ENCODE data around the gene PARP12. TPM values are rescaled to one million over a fixed set of nuclear protein-coding genes. Genes with fewer than 3 reads are reported as not detected.

PARP12 gene
- total and polyA plus RNA-seq, 2 of the 8 experiments (the other 6 are each of a cell fraction or from before 2014, with no cell fraction given) = 9.0 to 21.5 TPM

GRCh38 chr7:140068033-140068432 is 5.3 kb upstream of the PARP12 start (continued):
- TF ChIP-seq SIN3A (conservative IDR thresholded peaks at IDR 0.05 in 1 of 2, IDR thresholded peaks at IDR 0.05 in 1 of 2; ENCODE audit: low read depth in 1 of 2, low read length in 2 of 2) = no peak
- TF ChIP-seq TAF1 (IDR thresholded peaks at IDR 0.05; ENCODE audit: low read depth, low read length) = no peak
- TF ChIP-seq TBP (IDR thresholded peaks at IDR 0.05; ENCODE audit: low read depth, low read length) = no peak
- no peak for TF ChIP-seq BCL11A (IDR thresholded peaks at IDR 0.05; ENCODE audit: low read depth in 2 of 2, low read length in 2 of 2)
- no peak for TF ChIP-seq JUN (IDR thresholded peaks at IDR 0.05; ENCODE audit: low read depth, low read length)
- no peak for TF ChIP-seq CEBPB (IDR thresholded peaks at IDR 0.05; ENCODE audit: low read depth, low read length)
- TF ChIP-seq POLR2A (IDR thresholded peaks at IDR 0.05; ENCODE audit: control extremely low read depth in 1 of 2, low read depth in 2 of 2, low read length in 2 of 2) = no peak
- TF ChIP-seq POU5F1 (IDR thresholded peaks at IDR 0.05; ENCODE audit: low read depth, low read length) = no peak

Measured in H1 (cell line).